Stimulated activated CD4-positive, alpha-beta T cell treated with anti-CD3 and anti-CD28 coated beads, Interleukin-2, amount 100 ng/mL, for 4 hours (primary cell): Measurements from ENCODE around the gene STPG1.

ENCODE experiments used
- DNase-seq: peaks from one replicate; pipeline ENCODE4 v3.0.0-alpha.2; 2020; ENCODE audit warnings: low read depth

Gene STPG1

GRCh38 chr1:24369801-24370200, 43.8 kb downstream of the STPG1 start:
- DNase-seq = no peak

- no peak for DNase-seq
These were observed 44.4 kb downstream of the STPG1 start for GRCh38 chr1:24369199-24369598.

GRCh38 chr1:24366707-24367106, 46.9 kb downstream of the STPG1 start:
- no peak for DNase-seq

GRCh38 chr1:24364975-24365678, 48.5 kb downstream of the STPG1 start:
- DNase-seq = no peak

GRCh38 chr1:24364605-24364974, 49.0 kb downstream of the STPG1 start:
- no peak for DNase-seq

- DNase-seq = no peak
These were observed 49.6 kb downstream of the STPG1 start for GRCh38 chr1:24363994-24364393.

- no peak for DNase-seq
These were observed 50.5 kb downstream of the STPG1 start for GRCh38 chr1:24362982-24363614.

- no peak for DNase-seq
These were observed 51.2 kb downstream of the STPG1 start for GRCh38 chr1:24362396-24362795.

GRCh38 chr1:24361811-24362210, 51.8 kb downstream of the STPG1 start:
- DNase-seq = no peak

- no peak for DNase-seq
These were observed 52.9 kb downstream of the STPG1 start for GRCh38 chr1:24360681-24361080.

- no peak for DNase-seq
These were observed 56.5 kb downstream of the STPG1 start for GRCh38 chr1:24357038-24357437.

GRCh38 chr1:24355466-24355865, 58.1 kb downstream of the STPG1 start:
- DNase-seq = no peak

- DNase-seq = no peak
These were observed 60.2 kb downstream of the STPG1 start for GRCh38 chr1:24353292-24353891.

- DNase-seq = peak; percentile 19
These were observed 61.5 kb downstream of the STPG1 start for GRCh38 chr1:24351918-24352627.

GRCh38 chr1:24351247-24351646, 62.3 kb downstream of the STPG1 start:
- DNase-seq = no peak

GRCh38 chr1:24349891-24350290, 63.7 kb downstream of the STPG1 start:
- DNase-seq = peak; percentile 24

- no peak for DNase-seq
These were observed 65.4 kb downstream of the STPG1 start for GRCh38 chr1:24348196-24348595.

- DNase-seq = no peak
These were observed 66.2 kb downstream of the STPG1 start for GRCh38 chr1:24347159-24347934.

GRCh38 chr1:24345334-24345733, 68.2 kb downstream of the STPG1 start:
- DNase-seq = no peak

GRCh38 chr1:24344090-24344742, 69.4 kb downstream of the STPG1 start:
- no peak for DNase-seq

- DNase-seq = no peak
These were observed 70.0 kb downstream of the STPG1 start for GRCh38 chr1:24343412-24344089.
